Liver (tissue), 2 donors: ENCODE data around the gene PKMYT1.

Experiments
- TF ChIP-seq, protein P1 (sequence below): IDR thresholded peaks from 2 replicates; pipeline ENCODE4 v1.6.1; 2016; ENCODE audit warnings: antibody characterized with exemption
- TF ChIP-seq, protein P2 (sequence below): fragments of 150-350 bp; IDR thresholded peaks from 2 replicates; pipeline ENCODE4 v1.5.1; 2017; ENCODE audit warnings: improper control_type of control experiment, low read depth, low read length; ENCODE audit not compliant: missing input control
- TF ChIP-seq, protein P3 (sequence below): IDR thresholded peaks from 2 replicates; pipeline ENCODE4 v1.6.1; 2016; ENCODE audit warnings: antibody characterized with exemption, mild to moderate bottlenecking
- TF ChIP-seq, protein P4 (sequence below): IDR thresholded peaks from 2 replicates; pipeline ENCODE4 v1.6.1; 2016; ENCODE audit warnings: antibody characterized with exemption
- donor health status: healthy.

DNA sequence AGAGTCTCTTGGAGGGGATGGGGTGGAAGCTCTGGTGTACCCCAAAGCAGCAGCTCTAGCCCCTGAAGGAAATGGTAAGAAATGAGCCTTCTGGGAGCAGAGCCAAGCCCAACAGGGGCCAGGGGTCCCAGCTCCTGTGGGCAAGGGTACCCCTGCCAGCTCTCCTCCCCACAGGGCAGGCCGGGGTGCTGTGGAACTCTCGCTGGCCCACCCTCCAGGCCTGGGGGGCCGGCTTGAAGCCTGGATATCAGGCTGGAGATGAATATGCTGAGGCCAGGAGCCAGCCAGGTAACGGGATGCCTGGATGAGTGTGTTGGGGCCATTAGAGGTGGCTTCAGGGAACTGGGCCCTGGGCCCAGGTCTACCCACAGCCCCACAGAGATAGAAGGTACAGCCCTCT lies 20.3 kb upstream of the PKMYT1 start:
- TF ChIP-seq, protein P1, sequence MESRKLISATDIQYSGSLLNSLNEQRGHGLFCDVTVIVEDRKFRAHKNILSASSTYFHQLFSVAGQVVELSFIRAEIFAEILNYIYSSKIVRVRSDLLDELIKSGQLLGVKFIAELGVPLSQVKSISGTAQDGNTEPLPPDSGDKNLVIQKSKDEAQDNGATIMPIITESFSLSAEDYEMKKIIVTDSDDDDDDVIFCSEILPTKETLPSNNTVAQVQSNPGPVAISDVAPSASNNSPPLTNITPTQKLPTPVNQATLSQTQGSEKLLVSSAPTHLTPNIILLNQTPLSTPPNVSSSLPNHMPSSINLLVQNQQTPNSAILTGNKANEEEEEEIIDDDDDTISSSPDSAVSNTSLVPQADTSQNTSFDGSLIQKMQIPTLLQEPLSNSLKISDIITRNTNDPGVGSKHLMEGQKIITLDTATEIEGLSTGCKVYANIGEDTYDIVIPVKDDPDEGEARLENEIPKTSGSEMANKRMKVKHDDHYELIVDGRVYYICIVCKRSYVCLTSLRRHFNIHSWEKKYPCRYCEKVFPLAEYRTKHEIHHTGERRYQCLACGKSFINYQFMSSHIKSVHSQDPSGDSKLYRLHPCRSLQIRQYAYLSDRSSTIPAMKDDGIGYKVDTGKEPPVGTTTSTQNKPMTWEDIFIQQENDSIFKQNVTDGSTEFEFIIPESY = no peak
- TF ChIP-seq, protein P2, sequence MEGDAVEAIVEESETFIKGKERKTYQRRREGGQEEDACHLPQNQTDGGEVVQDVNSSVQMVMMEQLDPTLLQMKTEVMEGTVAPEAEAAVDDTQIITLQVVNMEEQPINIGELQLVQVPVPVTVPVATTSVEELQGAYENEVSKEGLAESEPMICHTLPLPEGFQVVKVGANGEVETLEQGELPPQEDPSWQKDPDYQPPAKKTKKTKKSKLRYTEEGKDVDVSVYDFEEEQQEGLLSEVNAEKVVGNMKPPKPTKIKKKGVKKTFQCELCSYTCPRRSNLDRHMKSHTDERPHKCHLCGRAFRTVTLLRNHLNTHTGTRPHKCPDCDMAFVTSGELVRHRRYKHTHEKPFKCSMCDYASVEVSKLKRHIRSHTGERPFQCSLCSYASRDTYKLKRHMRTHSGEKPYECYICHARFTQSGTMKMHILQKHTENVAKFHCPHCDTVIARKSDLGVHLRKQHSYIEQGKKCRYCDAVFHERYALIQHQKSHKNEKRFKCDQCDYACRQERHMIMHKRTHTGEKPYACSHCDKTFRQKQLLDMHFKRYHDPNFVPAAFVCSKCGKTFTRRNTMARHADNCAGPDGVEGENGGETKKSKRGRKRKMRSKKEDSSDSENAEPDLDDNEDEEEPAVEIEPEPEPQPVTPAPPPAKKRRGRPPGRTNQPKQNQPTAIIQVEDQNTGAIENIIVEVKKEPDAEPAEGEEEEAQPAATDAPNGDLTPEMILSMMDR = no peak
- TF ChIP-seq, protein P3, sequence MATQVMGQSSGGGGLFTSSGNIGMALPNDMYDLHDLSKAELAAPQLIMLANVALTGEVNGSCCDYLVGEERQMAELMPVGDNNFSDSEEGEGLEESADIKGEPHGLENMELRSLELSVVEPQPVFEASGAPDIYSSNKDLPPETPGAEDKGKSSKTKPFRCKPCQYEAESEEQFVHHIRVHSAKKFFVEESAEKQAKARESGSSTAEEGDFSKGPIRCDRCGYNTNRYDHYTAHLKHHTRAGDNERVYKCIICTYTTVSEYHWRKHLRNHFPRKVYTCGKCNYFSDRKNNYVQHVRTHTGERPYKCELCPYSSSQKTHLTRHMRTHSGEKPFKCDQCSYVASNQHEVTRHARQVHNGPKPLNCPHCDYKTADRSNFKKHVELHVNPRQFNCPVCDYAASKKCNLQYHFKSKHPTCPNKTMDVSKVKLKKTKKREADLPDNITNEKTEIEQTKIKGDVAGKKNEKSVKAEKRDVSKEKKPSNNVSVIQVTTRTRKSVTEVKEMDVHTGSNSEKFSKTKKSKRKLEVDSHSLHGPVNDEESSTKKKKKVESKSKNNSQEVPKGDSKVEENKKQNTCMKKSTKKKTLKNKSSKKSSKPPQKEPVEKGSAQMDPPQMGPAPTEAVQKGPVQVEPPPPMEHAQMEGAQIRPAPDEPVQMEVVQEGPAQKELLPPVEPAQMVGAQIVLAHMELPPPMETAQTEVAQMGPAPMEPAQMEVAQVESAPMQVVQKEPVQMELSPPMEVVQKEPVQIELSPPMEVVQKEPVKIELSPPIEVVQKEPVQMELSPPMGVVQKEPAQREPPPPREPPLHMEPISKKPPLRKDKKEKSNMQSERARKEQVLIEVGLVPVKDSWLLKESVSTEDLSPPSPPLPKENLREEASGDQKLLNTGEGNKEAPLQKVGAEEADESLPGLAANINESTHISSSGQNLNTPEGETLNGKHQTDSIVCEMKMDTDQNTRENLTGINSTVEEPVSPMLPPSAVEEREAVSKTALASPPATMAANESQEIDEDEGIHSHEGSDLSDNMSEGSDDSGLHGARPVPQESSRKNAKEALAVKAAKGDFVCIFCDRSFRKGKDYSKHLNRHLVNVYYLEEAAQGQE = no peak
- TF ChIP-seq, protein P4, sequence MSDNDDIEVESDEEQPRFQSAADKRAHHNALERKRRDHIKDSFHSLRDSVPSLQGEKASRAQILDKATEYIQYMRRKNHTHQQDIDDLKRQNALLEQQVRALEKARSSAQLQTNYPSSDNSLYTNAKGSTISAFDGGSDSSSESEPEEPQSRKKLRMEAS = no peak
